Endothelial cell of hepatic sinusoid (primary cell): ENCODE results near the gene RPL3.

Experiments used
- in situ Hi-C: cut with HindIII; loops from 2 replicates; pipeline ENCODE4 v1.10.0; 2017; ENCODE audit warnings: low sequenced_read_pairs

The RPL3 gene

GRCh38 chr22:39266398-39267030 lies 52.9 kb downstream of the RPL3 start:
- in situ Hi-C loops: no loop called here

DNA sequence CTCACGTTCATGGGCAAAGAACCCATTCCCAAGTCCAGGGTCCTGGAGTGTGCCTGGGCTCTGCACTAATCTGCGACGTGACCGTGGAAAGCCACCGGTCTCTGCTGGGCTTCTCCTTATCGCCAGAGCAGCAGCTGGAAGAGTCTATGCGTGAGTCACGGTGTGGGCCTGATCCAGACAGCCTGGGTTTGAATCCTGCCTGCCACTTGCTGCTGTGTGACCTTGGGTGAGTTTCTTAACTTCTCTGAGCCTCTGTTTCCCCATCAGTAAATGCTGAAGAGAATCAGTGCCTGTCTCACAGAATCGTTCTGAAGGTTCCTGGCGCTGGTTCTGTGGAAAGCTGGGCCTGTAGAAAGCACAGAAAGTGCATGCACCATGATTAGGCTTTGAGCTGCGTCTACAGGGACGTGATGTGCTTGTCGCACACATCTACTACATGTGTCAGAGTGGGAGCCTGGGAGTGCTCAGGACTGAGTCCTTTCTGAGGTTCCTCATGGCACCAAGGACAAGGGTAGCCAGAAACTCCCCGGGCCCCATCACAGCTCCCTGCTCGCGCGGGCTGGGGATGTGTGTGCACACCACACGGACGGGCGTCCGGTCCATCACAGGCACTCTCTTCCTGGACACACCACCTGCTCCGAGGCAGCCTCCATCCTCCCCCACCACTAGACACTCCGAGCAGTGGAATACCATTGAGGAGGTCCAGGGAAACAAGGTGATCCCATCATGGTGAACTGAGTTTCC lies 54.1 kb downstream of the RPL3 start:
- in situ Hi-C loops: no loop called here

- in situ Hi-C loops: no loop called here
These were observed 54.9 kb downstream of the RPL3 start for GRCh38 chr22:39264349-39265038.

- in situ Hi-C loops: no loop called here
These were observed 55.6 kb downstream of the RPL3 start for GRCh38 chr22:39263626-39264348.
